Activated naive CD8-positive, alpha-beta T cell treated with anti-CD3 and anti-CD28 coated beads, Interleukin-2, amount 50 U/mL, for 24 hours (primary cell): ENCODE measurements around the gene ZNF624.
A peak's percentile ranks its signal among the peaks of the same experiment; 100 is the strongest.
"Not testable (repeated sequence)": the region's sequence is repeated elsewhere in the genome, so short reads cannot be mapped to it uniquely, and the experiment has no call there.

ENCODE experiments used
- ATAC-seq: fragments of 150-1000 bp; cut with Tn5 transposase; one replicate; pipeline ENCODE4 v1.10.0; 2021
- DNase-seq: peaks from one replicate; pipeline ENCODE4 v3.0.0; 2021
- H3K27ac Mint-ChIP-seq: one replicate; pipeline ENCODE4 v1.8.0; 2021; ENCODE audit warnings: mild to moderate bottlenecking, mixed read lengths
- H3K27me3 Mint-ChIP-seq: one replicate; pipeline ENCODE4 v1.8.0; 2021; ENCODE audit warnings: mixed read lengths
- H3K36me3 Mint-ChIP-seq: one replicate; pipeline ENCODE4 v1.8.0; 2021; ENCODE audit warnings: low read depth, mixed read lengths
- H3K4me1 Mint-ChIP-seq: one replicate; pipeline ENCODE4 v1.8.0; 2021; ENCODE audit warnings: mixed read lengths
- H3K4me3 Mint-ChIP-seq: one replicate; pipeline ENCODE4 v1.8.0; 2021; ENCODE audit warnings: mild to moderate bottlenecking, moderate library complexity, mixed read lengths
- H3K9me3 Mint-ChIP-seq: one replicate; pipeline ENCODE4 v1.8.0; 2021; ENCODE audit warnings: mixed read lengths

Gene ZNF624

GRCh38 chr17:16653367-16654041 is at the start of gene ZNF624:
TSS of gene ZNF624 (minus strand) at chr17:16653850.
- peaks cover 16% of the 10 kb centered on the region for H3K4me1 Mint-ChIP-seq
- no peaks in the 10 kb centered on the region for H3K36me3 Mint-ChIP-seq

GRCh38 chr17:16697603-16698002 is 44.0 kb upstream of the ZNF624 start:
- H3K4me1 Mint-ChIP-seq, H3K9me3 Mint-ChIP-seq, H3K36me3 Mint-ChIP-seq, H3K27ac Mint-ChIP-seq, H3K27me3 Mint-ChIP-seq, ATAC-seq, H3K4me3 Mint-ChIP-seq, DNase-seq: not testable (repeated sequence)

More at GRCh38 chr17:16653367-16654041, at the start of gene ZNF624:
- no peaks in the 10 kb centered on the region for H3K27me3 Mint-ChIP-seq
- ATAC-seq (peak; percentile 94), DNase-seq (peak; percentile 90)
- peak within 1 kb of the TSS; percentile 79 for H3K4me3 Mint-ChIP-seq
- H3K9me3 Mint-ChIP-seq, result no peaks in the 10 kb centered on the region
- H3K27ac Mint-ChIP-seq, result peak within 1 kb of the TSS; percentile 52

DNA sequence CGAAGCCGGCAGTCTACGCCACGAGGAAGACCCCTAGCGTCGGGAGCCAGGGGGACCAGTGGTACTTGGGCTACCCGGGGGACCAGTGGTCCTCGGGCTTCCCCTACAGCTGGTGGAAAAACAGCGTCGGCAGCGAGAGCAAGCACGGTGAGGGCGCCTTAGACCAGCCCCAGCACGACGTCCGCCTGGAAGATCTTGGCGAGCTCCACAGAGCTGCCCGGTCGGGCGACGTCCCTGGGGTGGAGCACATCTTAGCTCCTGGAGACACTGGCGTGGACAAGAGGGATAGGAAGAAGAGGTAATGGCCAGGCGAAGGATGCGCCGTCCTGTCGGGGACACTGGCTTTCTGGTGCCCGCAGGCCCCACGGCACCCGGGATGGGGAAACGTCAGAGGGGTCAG is 36.8 kb upstream of the ZNF624 start:
- H3K4me3 Mint-ChIP-seq, result peak overlapping the region; percentile 79
- H3K27ac Mint-ChIP-seq, result peak overlapping the region; percentile 80
- H3K36me3 Mint-ChIP-seq, H3K4me1 Mint-ChIP-seq, H3K27me3 Mint-ChIP-seq, H3K9me3 Mint-ChIP-seq: not testable (repeated sequence)
- ATAC-seq, result peak; percentile 39
- DNase-seq, result peak; percentile 6

DNA sequence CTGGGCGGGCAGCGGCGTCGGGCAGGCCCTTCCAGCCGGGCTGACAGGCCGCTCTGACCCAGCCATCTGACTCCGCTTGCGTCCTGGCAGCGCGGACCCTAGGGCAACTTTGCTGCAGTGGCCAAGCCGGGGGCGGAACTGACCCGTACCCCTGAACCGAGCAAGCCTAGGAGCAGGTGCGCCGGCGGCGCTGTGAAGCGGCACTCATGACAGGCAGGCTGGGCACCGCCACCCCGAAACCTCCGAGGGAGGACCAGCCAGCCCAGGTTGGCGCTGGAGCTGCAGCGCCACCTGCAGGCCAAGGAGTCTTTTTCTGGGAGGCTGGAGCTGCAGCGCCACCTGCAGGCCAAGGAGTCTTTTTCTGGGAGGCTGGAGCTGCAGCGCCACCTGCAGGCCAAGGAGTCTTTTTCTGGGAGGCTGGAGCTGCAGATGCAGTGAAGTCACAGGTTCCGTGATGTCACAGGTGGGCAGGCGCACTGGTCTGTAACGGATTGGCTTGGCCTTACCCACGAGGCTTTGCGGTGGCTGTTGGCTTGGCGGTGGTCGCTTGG is 36.2 kb upstream of the ZNF624 start, which contains the start of gene CCDC144A:
Gene CCDC144A (plus strand): TSS at position 511 of the 551 bp plus-strand sequence. CDS start 160 bp downstream, outside the sequence.
- H3K27me3 Mint-ChIP-seq, H3K4me1 Mint-ChIP-seq, H3K36me3 Mint-ChIP-seq, H3K9me3 Mint-ChIP-seq: not testable (repeated sequence)
- Mint-ChIP-seq H3K27ac (peak within 1 kb of the TSS; percentile 80), H3K4me3 (peak within 1 kb of the TSS; percentile 79)
- peak; percentile 83 for DNase-seq
- peak; percentile 93 for ATAC-seq

- H3K9me3 Mint-ChIP-seq, H3K27ac Mint-ChIP-seq, H3K4me1 Mint-ChIP-seq, H3K4me3 Mint-ChIP-seq, ATAC-seq, H3K36me3 Mint-ChIP-seq, DNase-seq: not testable (repeated sequence)
- peaks cover 20% of the 10 kb centered on the region for H3K27me3 Mint-ChIP-seq
Measured at GRCh38 chr17:16687151-16687550, 33.5 kb upstream of the ZNF624 start.

- H3K4me1 Mint-ChIP-seq, DNase-seq, ATAC-seq, H3K9me3 Mint-ChIP-seq, H3K4me3 Mint-ChIP-seq, H3K36me3 Mint-ChIP-seq, H3K27ac Mint-ChIP-seq: not testable (repeated sequence)
- H3K27me3 Mint-ChIP-seq, result peaks cover 24% of the 10 kb centered on the region
Measured at GRCh38 chr17:16686019-16686418, 32.4 kb upstream of the ZNF624 start.

GRCh38 chr17:16683290-16684138 is 29.9 kb upstream of the ZNF624 start:
- Mint-ChIP-seq H3K4me3 (peak overlapping the region; percentile 38), H3K27me3 (peaks cover 29% of the 10 kb centered on the region)
- H3K9me3 Mint-ChIP-seq, H3K36me3 Mint-ChIP-seq, H3K4me1 Mint-ChIP-seq, DNase-seq, ATAC-seq, H3K27ac Mint-ChIP-seq: not testable (repeated sequence)

GRCh38 chr17:16676676-16677268 is 23.1 kb upstream of the ZNF624 start:
- H3K36me3 Mint-ChIP-seq, result no peaks in the 10 kb centered on the region
- no peak overlapping the region for H3K4me3 Mint-ChIP-seq
- H3K4me1 Mint-ChIP-seq, result no peaks in the 10 kb centered on the region
- peaks cover 12% of the 10 kb centered on the region for H3K27me3 Mint-ChIP-seq
- no peaks in the 10 kb centered on the region for H3K9me3 Mint-ChIP-seq
- no peak for ATAC-seq
- H3K27ac Mint-ChIP-seq, result no peak overlapping the region
- DNase-seq, result no peak

DNA sequence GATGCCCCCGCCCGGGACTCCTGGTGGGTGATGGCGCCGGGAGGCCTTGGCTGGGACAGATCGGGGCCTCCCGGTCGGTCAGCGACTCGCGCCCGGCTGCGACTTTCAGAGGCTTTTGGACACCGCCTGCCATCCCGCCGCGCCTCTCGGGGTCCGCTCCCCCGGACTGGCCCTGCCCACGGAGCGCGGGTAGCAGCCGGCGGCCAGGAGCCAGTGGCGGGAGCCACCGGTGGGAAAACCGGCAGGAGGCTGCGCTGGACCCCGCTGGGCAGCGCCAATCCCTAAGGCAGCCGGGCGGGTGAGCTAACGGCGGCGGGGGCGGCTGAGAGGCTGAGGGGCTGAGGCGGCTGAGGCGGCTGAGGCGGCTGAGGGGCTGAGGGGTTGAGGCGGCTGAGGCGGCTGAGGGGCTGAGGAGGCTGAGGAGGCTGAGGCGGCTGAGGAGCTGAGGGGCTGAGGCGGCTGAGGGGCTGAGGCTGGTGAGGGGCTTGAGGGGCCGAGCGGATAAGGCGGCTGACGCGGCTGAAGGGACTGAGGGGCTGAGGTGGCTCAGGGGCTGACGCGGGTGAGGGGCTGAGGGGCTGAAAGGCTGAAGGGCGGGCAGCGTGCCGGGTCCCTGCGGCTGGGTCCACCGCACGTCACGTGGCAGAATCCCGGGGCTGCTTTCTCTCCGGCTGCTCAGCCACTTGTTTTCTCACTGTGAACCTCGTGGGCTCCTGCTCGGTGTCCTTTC is 13.4 kb upstream of the ZNF624 start:
- H3K36me3 Mint-ChIP-seq, H3K27ac Mint-ChIP-seq, H3K4me1 Mint-ChIP-seq, H3K9me3 Mint-ChIP-seq: not testable (repeated sequence)
- peak overlapping the region; percentile 66 for H3K4me3 Mint-ChIP-seq
- DNase-seq (peak; percentile 14), ATAC-seq (peak; percentile 28)
- H3K27me3 Mint-ChIP-seq, result peaks cover 47% of the 10 kb centered on the region

DNA sequence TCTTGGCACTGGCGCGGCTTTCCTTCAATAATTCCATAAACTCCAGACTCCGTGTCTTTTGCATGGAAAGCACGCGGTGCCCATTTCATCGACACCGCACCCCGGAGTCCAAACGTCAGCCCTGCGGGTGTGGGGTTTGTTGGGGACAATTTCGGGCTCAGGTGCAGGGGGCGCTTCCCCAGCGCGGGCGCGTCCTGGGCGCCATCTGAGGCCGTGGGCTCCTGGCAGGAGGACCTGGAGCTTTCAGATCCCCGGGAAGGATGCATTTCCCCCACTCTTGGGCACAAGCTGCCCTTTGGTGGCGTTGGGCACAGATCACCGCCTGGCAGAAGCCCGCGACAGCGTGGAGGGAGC is 12.9 kb upstream of the ZNF624 start:
- not testable (repeated sequence) for H3K36me3 Mint-ChIP-seq, H3K27ac Mint-ChIP-seq, DNase-seq, ATAC-seq, H3K9me3 Mint-ChIP-seq, H3K4me3 Mint-ChIP-seq, H3K4me1 Mint-ChIP-seq
- H3K27me3 Mint-ChIP-seq, result peaks cover 44% of the 10 kb centered on the region

DNA sequence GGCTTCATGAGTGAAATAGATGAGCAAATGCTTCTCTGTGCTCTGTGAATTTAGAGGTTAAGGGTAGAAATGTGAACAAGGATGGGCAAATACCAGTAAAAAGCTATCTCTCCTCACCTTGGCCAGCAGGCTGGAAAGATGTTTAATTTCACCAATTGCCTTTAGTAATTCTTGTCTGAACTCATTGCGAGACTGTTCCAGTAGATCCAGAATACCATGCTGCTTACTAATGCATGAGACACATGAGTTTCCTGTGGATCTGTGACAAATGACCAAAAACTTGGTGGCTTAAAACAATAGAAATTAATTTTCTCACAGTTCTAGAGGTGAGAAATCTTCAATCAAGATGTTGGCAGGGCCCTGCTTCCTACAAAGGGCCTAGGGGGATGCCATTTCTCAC is 9.3 kb upstream of the ZNF624 start:
- ATAC-seq (no peak), DNase-seq (no peak)
- H3K27ac Mint-ChIP-seq, result no peak overlapping the region

DNA sequence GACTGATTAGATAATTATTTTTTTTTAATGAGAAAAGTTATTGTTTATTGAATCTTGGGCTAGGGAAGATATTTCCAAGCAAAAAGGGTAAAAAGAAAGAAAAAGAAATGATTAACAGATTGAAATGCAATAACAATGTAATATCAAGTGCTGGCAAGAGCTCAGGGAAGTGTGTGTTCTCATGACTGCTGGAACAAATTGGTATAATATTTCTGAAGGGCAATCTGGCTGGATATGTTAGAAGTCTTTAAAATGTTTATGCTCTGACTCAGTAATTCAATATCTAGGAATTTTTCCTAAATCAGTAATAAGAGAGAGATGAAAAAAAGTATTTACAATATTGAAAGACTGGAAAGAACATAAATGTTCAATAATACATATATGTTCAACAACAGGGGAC is 7.6 kb upstream of the ZNF624 start:
- H3K36me3 Mint-ChIP-seq, result no peaks in the 10 kb centered on the region
- H3K4me3 Mint-ChIP-seq, result no peak overlapping the region
- H3K27me3 Mint-ChIP-seq, result peaks cover 38% of the 10 kb centered on the region
- ATAC-seq (no peak), DNase-seq (no peak)
- H3K27ac Mint-ChIP-seq, result no peak overlapping the region
- no peaks in the 10 kb centered on the region for H3K9me3 Mint-ChIP-seq
- H3K4me1 Mint-ChIP-seq, result no peaks in the 10 kb centered on the region

More for the DNA sequence above, 9.3 kb upstream of the ZNF624 start:
- Mint-ChIP-seq H3K36me3 (no peaks in the 10 kb centered on the region), H3K27me3 (peaks cover 45% of the 10 kb centered on the region), H3K9me3 (no peaks in the 10 kb centered on the region), H3K4me3 (no peak overlapping the region), H3K4me1 (peaks cover 3% of the 10 kb centered on the region)

- ATAC-seq, result no peak
- DNase-seq, result no peak
Measured at GRCh38 chr17:16652847-16653366, 743 bp downstream of the ZNF624 start.

GRCh38 chr17:16652252-16652651 is 1.4 kb downstream of the ZNF624 start:
- no peak for ATAC-seq
- peak overlapping the region; percentile 79 for H3K4me3 Mint-ChIP-seq
- DNase-seq, result no peak
- H3K27ac Mint-ChIP-seq, result no peak overlapping the region
- peaks cover 2% of the 10 kb centered on the region for H3K36me3 Mint-ChIP-seq
- no peaks in the 10 kb centered on the region for H3K9me3 Mint-ChIP-seq
- peaks cover 16% of the 10 kb centered on the region for H3K4me1 Mint-ChIP-seq
- H3K27me3 Mint-ChIP-seq, result no peaks in the 10 kb centered on the region

More at GRCh38 chr17:16652847-16653366, 743 bp downstream of the ZNF624 start:
- Mint-ChIP-seq H3K36me3 (peaks cover 2% of the 10 kb centered on the region), H3K9me3 (no peaks in the 10 kb centered on the region), H3K4me3 (peak overlapping the region; percentile 79), H3K27ac (peak overlapping the region; percentile 52), H3K4me1 (peaks cover 16% of the 10 kb centered on the region), H3K27me3 (no peaks in the 10 kb centered on the region)
